ENCODE data around the gene NR6A1. TPM values are rescaled to one million over a fixed set of nuclear protein-coding genes. Genes with fewer than 3 reads are reported as not detected.

Gene NR6A1
- total and polyA plus RNA-seq, 2 of the 8 experiments (the other 6 are each of a cell fraction or from before 2014, with no cell fraction given): 93.2 to 237 TPM

GRCh38 chr9:124521142-124521541 lies 250.0 kb downstream of the NR6A1 start:
- Histone ChIP-seq H2BK5ac (ENCODE audit: low read depth, low read length) (no peak overlapping the region), H3K4me1 (replicated peaks in 1 of 4; ENCODE audit: control insufficient read depth in 3 of 4, insufficient read depth in 4 of 4, low read length in 3 of 4) (no peaks in the 10 kb centered on the region), H2BK20ac (ENCODE audit: low read length) (no peak overlapping the region), H3K36me3 (ENCODE audit: control insufficient read depth in 2 of 4, insufficient read depth in 4 of 4, low read length in 3 of 4) (peaks cover 0 to 32% (median 20%) of the 10 kb centered on the region in 4 experiments; a peak in 7 of 8 replicates), H2BK12ac (ENCODE audit: low read depth, low read length) (no peak overlapping the region), H4K5ac (ENCODE audit: insufficient read length, low read depth, low read length) (no peak overlapping the region), H3K4ac (replicated peaks; ENCODE audit: insufficient read length, low read depth, low read length) (no peak overlapping the region), H4K20me1 (replicated peaks in 1 of 2; ENCODE audit: control insufficient read depth in 1 of 2, insufficient read depth in 2 of 2, low read length in 2 of 2) (no peaks in the 10 kb centered on the region), H3K27ac (ENCODE audit: low read depth, low read length) (no peak overlapping the region), H2AFZ (ENCODE audit: low read length) (no peak overlapping the region), H2BK120ac (replicated peaks; ENCODE audit: low read depth, low read length) (no peak overlapping the region), H3K9ac (replicated peaks in 1 of 4; ENCODE audit: extremely low read depth in 1 of 4, low read depth in 3 of 4, low read length in 3 of 4) (no peak overlapping the region), H3K4me2 (ENCODE audit: insufficient read depth in 1 of 2, low read depth in 2 of 2, low read length in 2 of 2) (no peak overlapping the region), H4K8ac (ENCODE audit: extremely low read depth, insufficient read depth, low read length) (no peak overlapping the region), H2AK5ac (ENCODE audit: low read depth, low read length) (no peak overlapping the region), H3K79me1 (ENCODE audit: low read depth, low read length) (no peaks in the 10 kb centered on the region), H3K4me3 (ENCODE audit: extremely low read depth in 1 of 4, insufficient read depth in 2 of 4, low read depth in 3 of 4, low read length in 4 of 4) (no peak overlapping the region), H3K23me2 (ENCODE audit: low read depth, low read length) (peaks cover 1% of the 10 kb centered on the region; the same call in 1 of the 2 replicates), H2BK15ac (ENCODE audit: low read length) (no peak overlapping the region), H3K9me3 (ENCODE audit: insufficient read depth in 2 of 2, low read depth in 1 of 2, low read length in 1 of 2) (no peaks in the 10 kb centered on the region), H3K23ac (ENCODE audit: insufficient read length) (no peak overlapping the region), H3K79me2 (ENCODE audit: control insufficient read depth in 1 of 2, insufficient read depth in 2 of 2, low read length in 2 of 2) (no peaks in the 10 kb centered on the region), H3K27me3 (replicated peaks in 1 of 4; ENCODE audit: control insufficient read depth in 3 of 4, extremely low read depth in 1 of 4, insufficient read depth in 3 of 4, low read length in 3 of 4) (no peaks in the 10 kb centered on the region), H4K91ac (replicated peaks; ENCODE audit: insufficient read length, low read length) (no peak overlapping the region), H3K18ac (ENCODE audit: extremely low read depth, low read length) (no peak overlapping the region), H3K56ac (replicated peaks; ENCODE audit: insufficient read length, low read depth, low read length) (no peak overlapping the region), H3K14ac (ENCODE audit: insufficient read length) (no peak overlapping the region)
- POLR2A ChIA-PET (ENCODE audit: partially characterized antibody): interaction anchor here (0.9 kb wide), 1 partner anchor 15 kb away, joined by 4 read pairs; no protein-coding TSS in a partner anchor
- WGBS, 2 experiments (ENCODE audit: extremely low coverage in 1 of 2, insufficient coverage in 1 of 2, insufficient read length in 1 of 2, insufficient replicate concordance in 2 of 2, low coverage in 1 of 2, low lambda C conversion rate in 2 of 2, missing lambda C conversion rate in 1 of 2): 97% methylated on average over 3 of the region's 3 CpGs; no CpG with 5 or more reads in 1 of the 2 experiments
- CTCF ChIA-PET (ENCODE audit: partially characterized antibody): interaction anchor here (0.9 to 19.2 kb wide), 3 partner anchors 15 to 107 kb away, joined by 3 to 234 read pairs (median 12); no protein-coding TSS in a partner anchor
- DNase-seq (ENCODE audit: low read depth in 1 of 2, low spot score in 2 of 2) (no peak), FAIRE-seq (no peak)
- TF ChIP-seq ZNF274 (IDR thresholded peaks at IDR 0.05; ENCODE audit: borderline replicate concordance, extremely low read depth, low read length) (no peak), RFX5 (IDR thresholded peaks at IDR 0.05; ENCODE audit: borderline replicate concordance, low read depth, low read length) (no peak), SAP30 (IDR thresholded peaks at IDR 0.05; ENCODE audit: insufficient read depth, insufficient replicate concordance, low read length) (no peak), NRF1 (IDR thresholded peaks at IDR 0.05; ENCODE audit: low read depth, low read length) (no peak), CREB1 (IDR thresholded peaks at IDR 0.05) (no peak), SP4 (IDR thresholded peaks at IDR 0.05; ENCODE audit: low read length) (no peak), SP2 (IDR thresholded peaks at IDR 0.05; ENCODE audit: low read length) (no peak), CBX8 (IDR thresholded peaks at IDR 0.05; ENCODE audit: borderline replicate concordance, low read depth, low read length) (no peak), CBX5 (IDR thresholded peaks at IDR 0.05; ENCODE audit: low read depth, low read length) (no peak), NANOG (IDR thresholded peaks at IDR 0.05; ENCODE audit: insufficient read depth, low read depth, low read length, poor library complexity, severe bottlenecking) (no peak), CTBP2 (IDR thresholded peaks at IDR 0.05; ENCODE audit: borderline replicate concordance, insufficient read depth, insufficient read length, low read length) (no peak), TAF7 (optimal IDR thresholded peaks at IDR 0.05; ENCODE audit: borderline replicate concordance, low read depth, low read length) (no peak), CEBPB (IDR thresholded peaks at IDR 0.05; ENCODE audit: low read depth, low read length) (no peak), RNF2 (IDR thresholded peaks at IDR 0.05; ENCODE audit: borderline replicate concordance, low read depth, low read length, missing control alignments, poor library complexity, severe bottlenecking) (no peak)

Measured in H1 (cell line).